HepG2 (cell line): ENCODE results near the gene FAM228A. TPM values are rescaled to one million over a fixed set of nuclear protein-coding genes. Genes with fewer than 3 reads are reported as not detected.

ENCODE experiments used
- BHLHE40 ChIP-seq: IDR thresholded peaks from 2 replicates; pipeline ENCODE4 v1.6.1; 2011; ENCODE audit warnings: low read length, improper control_type of control experiment
- CAMTA2 ChIP-seq: sonication (generic); formaldehyde crosslinking; IDR thresholded peaks from 2 replicates; pipeline ENCODE4 v1.4.0; 2020; ENCODE audit warnings: mild to moderate bottlenecking, missing genetic modification reagents, borderline replicate concordance
- CTCF ChIP-seq: sonication (generic); formaldehyde crosslinking; IDR thresholded peaks from 2 replicates; pipeline ENCODE4 v1.5.0; 2020; ENCODE audit warnings: mild to moderate bottlenecking, missing genetic modification reagents, moderate library complexity
- ELF4 ChIP-seq: sonication (generic); formaldehyde crosslinking; IDR thresholded peaks from 2 replicates; pipeline ENCODE4 v1.5.0; 2020; ENCODE audit warnings: missing genetic modification reagents, mild to moderate bottlenecking, moderate library complexity, borderline replicate concordance
- ETV5 ChIP-seq: IDR thresholded peaks from 2 replicates; pipeline ENCODE4 v1.6.1; 2018; ENCODE audit warnings: missing biosample characterization, missing genetic modification reagents, inconsistent platforms, borderline replicate concordance
- GMEB1 ChIP-seq: sonication (generic); formaldehyde crosslinking; IDR thresholded peaks from 2 replicates; pipeline ENCODE4 v1.5.1; 2020; ENCODE audit warnings: missing genetic modification reagents, mild to moderate bottlenecking, borderline replicate concordance
- GZF1 ChIP-seq: sonication (generic); formaldehyde crosslinking; IDR thresholded peaks from 2 replicates; pipeline ENCODE4 v1.5.1; 2020; ENCODE audit warnings: mild to moderate bottlenecking, missing genetic modification reagents
- HNRNPUL1 ChIP-seq: fragments of 200-400 bp; formaldehyde crosslinking; IDR thresholded peaks from 2 replicates; pipeline ENCODE4 v1.6.1; 2017; ENCODE audit warnings: low read depth, mild to moderate bottlenecking, low read length, moderate library complexity
- IRF9 ChIP-seq: sonication (generic); formaldehyde crosslinking; IDR thresholded peaks from 2 replicates; pipeline ENCODE4 v1.8.0; 2022; ENCODE audit warnings: missing genetic modification reagents, mild to moderate bottlenecking, borderline replicate concordance
- MZF1 ChIP-seq: sonication (generic); formaldehyde crosslinking; IDR thresholded peaks from 2 replicates; pipeline ENCODE4 v1.8.1; 2023; ENCODE audit warnings: mild to moderate bottlenecking, missing genetic modification reagents, borderline replicate concordance
- NCOR1 ChIP-seq: fragments of 200-600 bp; sonication (generic); IDR thresholded peaks from 2 replicates; pipeline ENCODE4 v1.7.0; 2017; ENCODE audit warnings: antibody characterized with exemption, low read length, borderline replicate concordance
- SAP130 ChIP-seq: IDR thresholded peaks from 2 replicates; pipeline ENCODE4 v1.6.1; 2016; ENCODE audit warnings: low read depth
- SOX6 ChIP-seq, 2 experiments: fragments of 450-650 bp in 1 of 2; sonication (generic) in 1 of 2; formaldehyde crosslinking in 1 of 2; IDR thresholded peaks; 2 replicates each; pipeline versions ENCODE4 v1.4.0 to v1.6.1; 2017 to 2020; ENCODE audit warnings: antibody characterized with exemption in 1 of 2, mild to moderate bottlenecking in 1 of 2, missing genetic modification reagents in 1 of 2
- TCF7L2 ChIP-seq: IDR thresholded peaks from 2 replicates; pipeline ENCODE4 v1.6.1; 2011; ENCODE audit warnings: mild to moderate bottlenecking, low read depth, low read length, moderate library complexity
- XBP1 ChIP-seq: sonication (generic); formaldehyde crosslinking; IDR thresholded peaks from 2 replicates; pipeline ENCODE4 v1.5.0; 2020; ENCODE audit warnings: missing genetic modification reagents
- ZNF441 ChIP-seq: sonication (generic); formaldehyde crosslinking; IDR thresholded peaks from 2 replicates; pipeline ENCODE4 v1.7.0; 2021; ENCODE audit warnings: missing genetic modification reagents, borderline replicate concordance
- ZNF446 ChIP-seq: sonication (generic); formaldehyde crosslinking; IDR thresholded peaks from 2 replicates; pipeline ENCODE4 v1.5.0; 2020; ENCODE audit warnings: mild to moderate bottlenecking, missing genetic modification reagents
- ZNF451 ChIP-seq: sonication (generic); formaldehyde crosslinking; IDR thresholded peaks from 2 replicates; pipeline ENCODE4 v1.5.0; 2020; ENCODE audit warnings: mild to moderate bottlenecking, missing genetic modification reagents
- ZNF564 ChIP-seq: sonication (generic); formaldehyde crosslinking; IDR thresholded peaks from 2 replicates; pipeline ENCODE4 v1.8.1; 2023; ENCODE audit warnings: mild to moderate bottlenecking, missing genetic modification reagents
- ZNF605 ChIP-seq: sonication (generic); formaldehyde crosslinking; IDR thresholded peaks from 2 replicates; pipeline ENCODE4 v1.8.0; 2022; ENCODE audit warnings: mild to moderate bottlenecking, missing genetic modification reagents
- ZNF709 ChIP-seq: sonication (generic); formaldehyde crosslinking; IDR thresholded peaks from 2 replicates; pipeline ENCODE4 v1.5.0; 2020; ENCODE audit warnings: mild to moderate bottlenecking, missing genetic modification reagents
- ZNF761 ChIP-seq: sonication (generic); formaldehyde crosslinking; conservative IDR thresholded peaks from 2 replicates; pipeline ENCODE4 v1.4.0; 2020; ENCODE audit warnings: mild to moderate bottlenecking, missing genetic modification reagents
- ZNF850 ChIP-seq: sonication (generic); formaldehyde crosslinking; conservative IDR thresholded peaks from 2 replicates; pipeline ENCODE4 v1.9.0; 2021; ENCODE audit warnings: mild to moderate bottlenecking, missing genetic modification reagents
- polyA plus RNA-seq, 8 experiments: library from polyadenylated mRNA; depleted of rRNA in 3 of 8; stranded (reverse) in 7 of 8; unstranded in 1 of 8; fragments of >200 nt; fragmentation: Illumina TruSeq in 4 of 8; extraction: Trizol in 4 of 8; gene quantifications; 2 replicates each; pipeline versions ENCODE4 v1.2.1 to v1.2.3, GENCODE V29; 2011 to 2016; ENCODE audit warnings: low read depth in 4 of 8, missing spikeins in 1 of 8, mixed read lengths in 1 of 8; ENCODE audit not compliant: insufficient read depth in 1 of 8
- total RNA-seq, 5 experiments: library from RNA; depleted of rRNA; stranded (reverse); fragments of >200 nt; fragmentation: Illumina TruSeq; extraction: Trizol; gene quantifications; 2 replicates each; pipeline ENCODE4 v1.2.3, GENCODE V29; 2016; ENCODE audit warnings: low read depth in 1 of 5
- TF ChIP-seq, protein P1 (sequence below): sonication (generic); formaldehyde crosslinking; IDR thresholded peaks from 2 replicates; pipeline ENCODE4 v1.4.0; 2020; ENCODE audit warnings: low read depth, mild to moderate bottlenecking, missing genetic modification reagents

The FAM228A gene
- total and polyA plus RNA-seq, 2 of the 13 experiments (the other 11 are each of a cell fraction or from before 2014, with no cell fraction given) = not detected

DNA sequence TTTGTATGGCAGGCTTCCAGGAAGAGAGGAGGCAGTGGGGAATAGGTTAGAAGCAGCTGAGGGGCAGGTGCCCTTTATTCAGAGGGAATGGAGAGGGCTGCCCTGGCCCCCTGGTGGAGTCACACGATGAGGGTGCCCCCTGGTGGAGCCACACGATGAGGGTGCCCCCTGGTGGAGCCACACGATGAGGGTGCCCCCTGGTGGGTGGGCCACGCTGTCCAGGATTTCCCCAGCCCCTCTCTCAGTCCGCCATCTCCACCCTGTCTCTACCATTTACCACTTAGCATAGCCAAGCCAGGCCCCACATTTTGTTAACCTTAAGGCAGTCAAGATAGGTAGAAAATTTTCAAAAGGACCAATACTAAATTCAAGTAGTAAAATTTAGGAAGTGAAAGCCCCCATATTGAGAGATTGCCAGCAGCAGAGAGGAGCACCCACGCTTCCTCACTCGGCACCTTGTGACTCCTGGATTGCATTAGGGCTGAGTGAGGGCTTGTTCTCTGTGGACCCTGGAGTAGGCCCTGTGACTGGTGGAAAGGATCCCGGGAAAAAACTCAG is 10.4 kb upstream of the FAM228A start (continued):
- TF ChIP-seq GMEB1 (CRISPR knock-in tag) = no peak
- no peak for TF ChIP-seq XBP1
- TF ChIP-seq GZF1 (CRISPR knock-in tag) = no peak
- no peak for TF ChIP-seq ZNF605 (CRISPR knock-in tag)
- TF ChIP-seq CTCF (CRISPR knock-in tag) = peak; percentile 92; the same call in 1 of the 2 replicates
- TF ChIP-seq ZNF709 (CRISPR knock-in tag) = no peak
- no peak for TF ChIP-seq ETV5 (CRISPR knock-in tag)
- TF ChIP-seq ZNF761 (CRISPR knock-in tag) = no peak
- no peak for TF ChIP-seq ZNF451
- TF ChIP-seq MZF1 (CRISPR knock-in tag) = no peak
- TF ChIP-seq, protein P1, sequence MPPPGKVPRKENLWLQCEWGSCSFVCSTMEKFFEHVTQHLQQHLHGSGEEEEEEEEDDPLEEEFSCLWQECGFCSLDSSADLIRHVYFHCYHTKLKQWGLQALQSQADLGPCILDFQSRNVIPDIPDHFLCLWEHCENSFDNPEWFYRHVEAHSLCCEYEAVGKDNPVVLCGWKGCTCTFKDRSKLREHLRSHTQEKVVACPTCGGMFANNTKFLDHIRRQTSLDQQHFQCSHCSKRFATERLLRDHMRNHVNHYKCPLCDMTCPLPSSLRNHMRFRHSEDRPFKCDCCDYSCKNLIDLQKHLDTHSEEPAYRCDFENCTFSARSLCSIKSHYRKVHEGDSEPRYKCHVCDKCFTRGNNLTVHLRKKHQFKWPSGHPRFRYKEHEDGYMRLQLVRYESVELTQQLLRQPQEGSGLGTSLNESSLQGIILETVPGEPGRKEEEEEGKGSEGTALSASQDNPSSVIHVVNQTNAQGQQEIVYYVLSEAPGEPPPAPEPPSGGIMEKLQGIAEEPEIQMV (CRISPR knock-in tag) = no peak
- no peak; the same call in 1 of the 2 replicates for TF ChIP-seq BHLHE40
- no peak for TF ChIP-seq NCOR1
- no peak for TF ChIP-seq SOX6 (IDR thresholded peaks at IDR 0.05)
- peak; percentile 56; the same call in 1 of the 2 replicates for TF ChIP-seq SOX6 (CRISPR knock-in tag; IDR thresholded peaks at IDR 0.05)
- TF ChIP-seq ZNF441 (CRISPR knock-in tag) = no peak
- TF ChIP-seq ZNF850 (CRISPR knock-in tag) = no peak
- peak; percentile 41 for TF ChIP-seq SAP130 (CRISPR knock-in tag)
- TF ChIP-seq IRF9 (CRISPR knock-in tag) = no peak
- TF ChIP-seq ELF4 = no peak
- TF ChIP-seq CAMTA2 (CRISPR knock-in tag) = no peak
- no peak for TF ChIP-seq HNRNPUL1
- no peak for TF ChIP-seq ZNF446
- TF ChIP-seq TCF7L2 = no peak
- TF ChIP-seq ZNF564 (CRISPR knock-in tag) = no peak
